Smooth muscle cell (in vitro differentiated cells): ENCODE data around the gene ZC3H14. TPM values are rescaled to one million over a fixed set of nuclear protein-coding genes. Genes with fewer than 3 reads are reported as not detected.

ENCODE experiments used
- DNase-seq: peaks from one replicate; lab custom pipeline; 2025; ENCODE audit not compliant: unreplicated experiment; lab: John Stamatoyannopoulos, UW
- H2AFZ ChIP-seq: fragments of 200-600 bp; sonication (generic); 2 replicates; pipeline ENCODE4 v1.6.0; 2016; ENCODE audit warnings: antibody characterized with exemption, low read depth, mild to moderate bottlenecking
- H3F3A ChIP-seq: fragments of 200-600 bp; sonication (generic); 2 replicates; pipeline ENCODE4 v1.6.0; 2017; ENCODE audit warnings: antibody characterized with exemption, low read depth
- H3K27ac ChIP-seq: fragments of 200-600 bp; sonication (generic); 2 replicates; pipeline ENCODE4 v1.5.1; 2016; ENCODE audit warnings: low read depth, mild to moderate bottlenecking
- H3K27me3 ChIP-seq: fragments of 200-600 bp; sonication (generic); 2 replicates; pipeline ENCODE4 v1.6.1; 2016; ENCODE audit warnings: low read depth, mild to moderate bottlenecking
- H3K36me3 ChIP-seq: fragments of 200-600 bp; sonication (generic); 2 replicates; pipeline ENCODE4 v1.5.1; 2016; ENCODE audit warnings: low read depth
- H3K4me1 ChIP-seq: fragments of 200-600 bp; sonication (generic); 2 replicates; pipeline ENCODE4 v1.5.1; 2016; ENCODE audit warnings: low read depth
- H3K4me2 ChIP-seq: fragments of 200-600 bp; sonication (generic); 2 replicates; pipeline ENCODE4 v1.6.0; 2016; ENCODE audit warnings: mild to moderate bottlenecking
- H3K4me3 ChIP-seq: fragments of 200-600 bp; sonication (generic); 2 replicates; pipeline ENCODE4 v1.5.1; 2016; ENCODE audit warnings: mild to moderate bottlenecking
- H3K79me2 ChIP-seq: fragments of 200-600 bp; sonication (generic); 2 replicates; pipeline ENCODE4 v1.6.0; 2016; ENCODE audit warnings: low read depth, mild to moderate bottlenecking
- H3K9ac ChIP-seq: fragments of 200-600 bp; sonication (generic); 2 replicates; pipeline ENCODE4 v1.6.0; 2016; ENCODE audit warnings: low read depth
- H3K9me3 ChIP-seq: fragments of 200-600 bp; sonication (generic); replicated peaks from 2 replicates; pipeline ENCODE4 v1.5.1; 2016; ENCODE audit warnings: low read depth
- H4K20me1 ChIP-seq: fragments of 200-600 bp; sonication (generic); 2 replicates; pipeline ENCODE4 v1.6.0; 2016; ENCODE audit warnings: low read depth
- CTCF ChIP-seq: fragments of 200-600 bp; sonication (generic); IDR thresholded peaks from 2 replicates; pipeline ENCODE4 v1.5.1; 2017; ENCODE audit warnings: borderline replicate concordance, mild to moderate bottlenecking, antibody characterized with exemption; ENCODE audit not compliant: insufficient read depth, poor library complexity, severe bottlenecking
- WGBS: methylation state at CpG from one replicate; pipeline ENCODE4 v1.1.7; 2016; ENCODE audit warnings: low lambda C conversion rate; 5-methylcytosine and 5-hydroxymethylcytosine counted together
- polyA plus RNA-seq: library from polyadenylated mRNA; unstranded; fragments of >200 nt; fragmentation: Nextera tagmentation; extraction: Ambion mirVana; gene quantifications from 2 replicates; pipeline ENCODE4 v1.2.1, GENCODE V29; 2016
- total RNA-seq: library from RNA; depleted of rRNA; stranded (reverse); fragments of >200 nt; gene quantifications from 2 replicates; pipeline ENCODE4 v1.2.3, GENCODE V29; 2014

ZC3H14 gene
- total and polyA plus RNA-seq, 2 experiments from 2014 or later, result 43.0 to 59.1 TPM

- H3K4me3 ChIP-seq, result no peak overlapping the region
- no peak for TF ChIP-seq CTCF
- no peak overlapping the region for H3K4me2 ChIP-seq
- no peaks in the 10 kb centered on the region for H3K4me1 ChIP-seq
- no peaks in the 10 kb centered on the region for H3K27me3 ChIP-seq
- peaks cover 34% of the 10 kb centered on the region for H3K36me3 ChIP-seq
- no peaks in the 10 kb centered on the region for H3K9me3 ChIP-seq
- H2AFZ ChIP-seq, result no peak overlapping the region
- H3K79me2 ChIP-seq, result no peaks in the 10 kb centered on the region
- 95% methylated on average over 10 of the region's 10 CpGs for WGBS
- H3K9ac ChIP-seq, result no peak overlapping the region
- peaks cover 4% of the 10 kb centered on the region for H4K20me1 ChIP-seq
- H3K27ac ChIP-seq, result no peak overlapping the region
- no peak for DNase-seq
- H3F3A ChIP-seq, result no peaks in the 10 kb centered on the region
Measured at GRCh38 chr14:88599761-88600439, 37.1 kb downstream of the ZC3H14 start.

GRCh38 chr14:88604212-88604611 lies 41.4 kb downstream of the ZC3H14 start:
- Histone ChIP-seq H3K9ac (no peak overlapping the region), H3K27me3 (no peaks in the 10 kb centered on the region), H2AFZ (no peak overlapping the region), H4K20me1 (peaks cover 4% of the 10 kb centered on the region), H3K79me2 (no peaks in the 10 kb centered on the region), H3K4me2 (no peak overlapping the region), H3K9me3 (no peaks in the 10 kb centered on the region), H3F3A (no peaks in the 10 kb centered on the region), H3K36me3 (peaks cover 25% of the 10 kb centered on the region), H3K27ac (no peak overlapping the region), H3K4me1 (no peaks in the 10 kb centered on the region), H3K4me3 (no peak overlapping the region)
- no peak for DNase-seq
- no peak for TF ChIP-seq CTCF

GRCh38 chr14:88605594-88605993 lies 42.8 kb downstream of the ZC3H14 start:
- Histone ChIP-seq H3K27ac (no peak overlapping the region), H3K9ac (no peak overlapping the region), H3F3A (no peaks in the 10 kb centered on the region), H3K4me3 (no peak overlapping the region), H3K36me3 (peaks cover 32% of the 10 kb centered on the region), H3K4me2 (no peak overlapping the region), H3K9me3 (no peaks in the 10 kb centered on the region), H4K20me1 (peaks cover 4% of the 10 kb centered on the region), H3K4me1 (no peaks in the 10 kb centered on the region), H2AFZ (no peak overlapping the region), H3K27me3 (no peaks in the 10 kb centered on the region), H3K79me2 (no peaks in the 10 kb centered on the region)
- no peak for DNase-seq
- WGBS, result 87% methylated on average over 2 of the region's 2 CpGs
- TF ChIP-seq CTCF, result no peak

GRCh38 chr14:88607829-88608228 lies 45.0 kb downstream of the ZC3H14 start:
- no peaks in the 10 kb centered on the region for H3K79me2 ChIP-seq
- no peak overlapping the region for H3K27ac ChIP-seq
- H3K4me3 ChIP-seq, result no peak overlapping the region
- H4K20me1 ChIP-seq, result no peaks in the 10 kb centered on the region
- no peaks in the 10 kb centered on the region for H3K9me3 ChIP-seq
- H2AFZ ChIP-seq, result no peak overlapping the region
- no peaks in the 10 kb centered on the region for H3K4me1 ChIP-seq
- H3K36me3 ChIP-seq, result peaks cover 25% of the 10 kb centered on the region
- DNase-seq, result no peak
- H3K27me3 ChIP-seq, result no peaks in the 10 kb centered on the region
- H3K9ac ChIP-seq, result no peak overlapping the region
- H3K4me2 ChIP-seq, result no peak overlapping the region
- H3F3A ChIP-seq, result no peaks in the 10 kb centered on the region
- no peak for TF ChIP-seq CTCF
